Measurements from ENCODE around the gene MYH11.

MYH11 gene

DNA sequence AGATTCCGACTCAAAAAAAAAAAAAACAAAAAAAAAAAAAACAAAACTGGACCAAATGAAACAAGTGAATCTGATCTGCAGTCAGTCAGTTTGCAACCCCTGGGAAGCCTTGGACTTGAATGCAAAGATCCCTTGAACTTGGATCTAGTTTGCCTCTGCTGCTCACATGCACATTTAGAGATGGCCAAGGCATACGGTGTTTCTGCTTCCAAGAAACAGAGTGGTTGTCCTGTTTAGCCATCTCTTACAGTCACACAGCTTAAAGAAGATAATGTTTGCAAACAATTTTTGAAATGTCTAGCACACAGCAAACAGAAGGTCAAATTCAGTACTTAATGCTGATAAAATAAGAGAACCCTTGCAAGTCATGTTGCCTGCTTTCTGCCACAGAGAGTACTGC is 202.2 kb downstream of the MYH11 start:
- DNase-seq, result no peak

DNA sequence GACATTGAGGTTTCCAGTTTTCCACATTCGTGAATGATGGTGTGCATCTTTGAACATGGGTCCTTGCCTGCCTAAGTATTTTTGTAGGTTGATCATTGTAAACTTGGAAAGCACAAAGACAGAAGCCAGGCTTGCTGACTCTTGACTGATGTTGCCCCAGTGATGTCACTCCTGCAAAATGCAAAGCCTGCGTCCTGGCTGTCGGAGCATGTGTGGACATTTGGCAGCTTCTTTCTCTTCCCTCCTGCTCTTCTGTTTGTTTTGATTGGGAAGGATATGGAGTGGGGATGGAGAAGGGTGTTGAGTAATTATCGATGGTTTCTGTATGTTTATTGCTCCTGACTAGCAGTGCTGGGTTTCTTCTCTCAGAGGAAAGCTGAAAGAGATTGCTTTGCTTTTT is 203.6 kb downstream of the MYH11 start:
- DNase-seq, result no peak

All from activated CD4-positive, alpha-beta T cell treated with anti-CD3 and anti-CD28 coated beads, Interleukin-2, amount 50 U/mL, for 16 hours (primary cell).